ENCODE results near the gene PARD6A. TPM values are rescaled to one million over a fixed set of nuclear protein-coding genes. Genes with fewer than 3 reads are reported as not detected.

PARD6A gene
- total and polyA plus RNA-seq, 4 donors: 7.2 to 20.9 (median 14.4) TPM

- Histone ChIP-seq H3K4me1 (ENCODE audit: control insufficient read depth, insufficient read depth, low read length) (peaks cover 3% of the 10 kb centered on the region), H3K4me3 (ENCODE audit: low read depth, low read length) (no peak overlapping the region), H3K9me3 (ENCODE audit: control insufficient read depth, insufficient read depth, low read length) (no peaks in the 10 kb centered on the region), H3K27ac (ENCODE audit: low read depth, low read length) (no peak overlapping the region), H3K27me3 (ENCODE audit: control insufficient read depth, insufficient read depth, low read length) (no peaks in the 10 kb centered on the region), H3K36me3 (ENCODE audit: control insufficient read depth, insufficient read depth, low read length) (peaks cover 15% of the 10 kb centered on the region)
- WGBS (ENCODE audit: insufficient coverage): no CpG with 5 or more reads among the region's 2 CpGs
- no peak for DNase-seq (ENCODE audit: low read depth in 4 of 6, low spot score in 6 of 6)
Measured at GRCh38 chr16:67703626-67704025, 42.9 kb downstream of the PARD6A start.

- no peak overlapping the region for H3K4me3 ChIP-seq (ENCODE audit: low read depth, low read length)
- no peak for DNase-seq (ENCODE audit: low read depth in 4 of 6, low spot score in 6 of 6)
- no peak overlapping the region for H3K27ac ChIP-seq (ENCODE audit: low read depth, low read length)
- peaks cover 10% of the 10 kb centered on the region for H3K36me3 ChIP-seq (ENCODE audit: control insufficient read depth, insufficient read depth, low read length)
- no peaks in the 10 kb centered on the region for H3K9me3 ChIP-seq (ENCODE audit: control insufficient read depth, insufficient read depth, low read length)
- peaks cover 3% of the 10 kb centered on the region for H3K4me1 ChIP-seq (ENCODE audit: control insufficient read depth, insufficient read depth, low read length)
- WGBS (ENCODE audit: insufficient coverage): no CpG with 5 or more reads among the region's 5 CpGs
- no peaks in the 10 kb centered on the region for H3K27me3 ChIP-seq (ENCODE audit: control insufficient read depth, insufficient read depth, low read length)
Measured at GRCh38 chr16:67704110-67704509, 43.4 kb downstream of the PARD6A start.

GRCh38 chr16:67707210-67707609, 46.5 kb downstream of the PARD6A start:
- WGBS (ENCODE audit: insufficient coverage): no CpG with 5 or more reads among the region's 4 CpGs
- Histone ChIP-seq H3K9me3 (ENCODE audit: control insufficient read depth, insufficient read depth, low read length) (no peaks in the 10 kb centered on the region), H3K4me1 (ENCODE audit: control insufficient read depth, insufficient read depth, low read length) (peaks cover 3% of the 10 kb centered on the region), H3K36me3 (ENCODE audit: control insufficient read depth, insufficient read depth, low read length) (peaks cover 2% of the 10 kb centered on the region), H3K27ac (ENCODE audit: low read depth, low read length) (no peak overlapping the region), H3K4me3 (ENCODE audit: low read depth, low read length) (no peak overlapping the region), H3K27me3 (ENCODE audit: control insufficient read depth, insufficient read depth, low read length) (no peaks in the 10 kb centered on the region)
- DNase-seq (ENCODE audit: low read depth in 4 of 6, low spot score in 6 of 6): no peak

GRCh38 chr16:67707790-67708189, 47.0 kb downstream of the PARD6A start:
- Histone ChIP-seq H3K27me3 (ENCODE audit: control insufficient read depth, insufficient read depth, low read length) (no peaks in the 10 kb centered on the region), H3K4me1 (ENCODE audit: control insufficient read depth, insufficient read depth, low read length) (peaks cover 3% of the 10 kb centered on the region), H3K36me3 (ENCODE audit: control insufficient read depth, insufficient read depth, low read length) (peaks cover 2% of the 10 kb centered on the region), H3K4me3 (ENCODE audit: low read depth, low read length) (no peak overlapping the region), H3K27ac (ENCODE audit: low read depth, low read length) (no peak overlapping the region), H3K9me3 (ENCODE audit: control insufficient read depth, insufficient read depth, low read length) (no peaks in the 10 kb centered on the region)
- WGBS (ENCODE audit: insufficient coverage): no CpG with 5 or more reads among the region's 5 CpGs
- DNase-seq (ENCODE audit: low read depth in 4 of 6, low spot score in 6 of 6): no peak

DNA sequence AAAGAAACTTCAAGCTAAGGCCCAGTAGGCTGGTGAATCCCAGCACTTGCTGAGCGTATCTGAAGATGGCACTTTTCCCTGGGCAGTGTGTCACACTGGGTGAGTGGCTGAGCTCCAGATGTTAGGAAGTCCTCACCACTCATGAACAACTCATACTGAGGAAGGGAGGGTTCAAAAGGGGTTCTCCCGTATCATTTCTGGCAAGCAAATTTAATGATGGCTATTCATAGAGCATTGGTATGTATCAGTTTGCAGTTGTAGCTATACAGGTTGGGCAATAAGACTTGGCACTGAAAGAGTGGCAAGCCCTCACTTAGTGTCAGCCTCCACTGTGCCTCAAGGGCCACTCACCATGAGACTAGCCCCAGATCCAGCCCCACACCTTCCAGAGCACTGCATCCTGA, 47.6 kb downstream of the PARD6A start:
- Histone ChIP-seq H3K4me1 (ENCODE audit: control insufficient read depth, insufficient read depth, low read length) (peaks cover 3% of the 10 kb centered on the region), H3K9me3 (ENCODE audit: control insufficient read depth, insufficient read depth, low read length) (no peaks in the 10 kb centered on the region), H3K36me3 (ENCODE audit: control insufficient read depth, insufficient read depth, low read length) (peaks cover 2% of the 10 kb centered on the region), H3K27ac (ENCODE audit: low read depth, low read length) (no peak overlapping the region), H3K4me3 (ENCODE audit: low read depth, low read length) (no peak overlapping the region), H3K27me3 (ENCODE audit: control insufficient read depth, insufficient read depth, low read length) (no peaks in the 10 kb centered on the region)
- no peak for DNase-seq (ENCODE audit: low read depth in 4 of 6, low spot score in 6 of 6)
- 100% methylated on average over 1 of the region's 2 CpGs for WGBS (ENCODE audit: insufficient coverage)

GRCh38 chr16:67709050-67709449, 48.3 kb downstream of the PARD6A start:
- Histone ChIP-seq H3K9me3 (ENCODE audit: control insufficient read depth, insufficient read depth, low read length) (no peaks in the 10 kb centered on the region), H3K27ac (ENCODE audit: low read depth, low read length) (no peak overlapping the region), H3K27me3 (ENCODE audit: control insufficient read depth, insufficient read depth, low read length) (no peaks in the 10 kb centered on the region), H3K4me1 (ENCODE audit: control insufficient read depth, insufficient read depth, low read length) (peaks cover 3% of the 10 kb centered on the region), H3K4me3 (ENCODE audit: low read depth, low read length) (no peak overlapping the region), H3K36me3 (ENCODE audit: control insufficient read depth, insufficient read depth, low read length) (peaks cover 2% of the 10 kb centered on the region)
- no peak for DNase-seq (ENCODE audit: low read depth in 4 of 6, low spot score in 6 of 6)
- WGBS (ENCODE audit: insufficient coverage): no CpG with 5 or more reads among the region's 1 CpG

- Histone ChIP-seq H3K27ac (ENCODE audit: low read depth, low read length) (no peak overlapping the region), H3K9me3 (ENCODE audit: control insufficient read depth, insufficient read depth, low read length) (no peaks in the 10 kb centered on the region), H3K4me3 (ENCODE audit: low read depth, low read length) (no peak overlapping the region), H3K36me3 (ENCODE audit: control insufficient read depth, insufficient read depth, low read length) (peaks cover 2% of the 10 kb centered on the region), H3K27me3 (ENCODE audit: control insufficient read depth, insufficient read depth, low read length) (no peaks in the 10 kb centered on the region), H3K4me1 (ENCODE audit: control insufficient read depth, insufficient read depth, low read length) (no peaks in the 10 kb centered on the region)
- 85% methylated on average over 4 of the region's 6 CpGs for WGBS (ENCODE audit: insufficient coverage)
- DNase-seq (ENCODE audit: low read depth in 4 of 6, low spot score in 6 of 6): no peak
Measured at GRCh38 chr16:67710607-67711006, 49.8 kb downstream of the PARD6A start.

Other genes starting within 250 kb of the PARD6A start
- 10 to 100 TPM in 1 of 2 donors, 1 to 10 TPM in 1; 3.5 to 12.6 TPM for gene ZDHHC1, start 244.5 kb upstream of the PARD6A start, total RNA-seq
- gene ZDHHC1, start 244.5 kb upstream of the PARD6A start, polyA plus RNA-seq (ENCODE audit: insufficient read length in 2 of 2): 10 to 100 TPM; 14.7 to 18.7 TPM
- 1 to 10 TPM; 3.0 to 4.6 TPM for gene HSD11B2, start 229.8 kb upstream of the PARD6A start, total RNA-seq
- gene HSD11B2, start 229.8 kb upstream of the PARD6A start, polyA plus RNA-seq (ENCODE audit: insufficient read length in 2 of 2): 1 to 10 TPM; 5.7 to 9.3 TPM
- 100 to 1,000 TPM in 1 of 2 donors, 10 to 100 TPM in 1; 97.3 to 113 TPM for gene ATP6V0D1, start 179.8 kb upstream of the PARD6A start, total RNA-seq
- 100 to 1,000 TPM; 174 to 177 TPM for gene ATP6V0D1, start 179.8 kb upstream of the PARD6A start, polyA plus RNA-seq (ENCODE audit: insufficient read length in 2 of 2)
- not detected for gene AGRP, start 177.4 kb upstream of the PARD6A start, total RNA-seq
- gene AGRP, start 177.4 kb upstream of the PARD6A start, polyA plus RNA-seq (ENCODE audit: insufficient read length in 2 of 2): under 1 TPM; 0.35 to 0.56 TPM
- gene RIPOR1, start 132.1 kb upstream of the PARD6A start, total RNA-seq: 10 to 100 TPM; 33.1 to 46.3 TPM
- 100 to 1,000 TPM in 1 of 2 donors, 10 to 100 TPM in 1; 80.3 to 105 TPM for gene RIPOR1, start 132.1 kb upstream of the PARD6A start, polyA plus RNA-seq (ENCODE audit: insufficient read length in 2 of 2)
- 10 to 100 TPM; 39.7 to 44.0 TPM for gene CTCF, start 98.4 kb upstream of the PARD6A start, total RNA-seq
- gene CTCF, start 98.4 kb upstream of the PARD6A start, polyA plus RNA-seq (ENCODE audit: insufficient read length in 2 of 2): 10 to 100 TPM; 59.2 to 65.1 TPM
- gene CARMIL2, start 15.8 kb upstream of the PARD6A start, total RNA-seq: 1 to 10 TPM; 2.0 to 3.4 TPM
- 10 to 100 TPM; 37.6 to 40.0 TPM for gene CARMIL2, start 15.8 kb upstream of the PARD6A start, polyA plus RNA-seq (ENCODE audit: insufficient read length in 2 of 2)
- 10 to 100 TPM; 15.8 to 23.9 TPM for gene ACD, start 700 bp upstream of the PARD6A start, total RNA-seq
- gene ACD, start 700 bp upstream of the PARD6A start, polyA plus RNA-seq (ENCODE audit: insufficient read length in 2 of 2): 10 to 100 TPM; 39.7 to 49.3 TPM
- gene ENKD1, start 5.8 kb downstream of the PARD6A start, total RNA-seq: 10 to 100 TPM in 1 of 2 donors, 1 to 10 TPM in 1; 9.5 to 29.4 TPM
- 10 to 100 TPM; 28.9 to 30.2 TPM for gene ENKD1, start 5.8 kb downstream of the PARD6A start, polyA plus RNA-seq (ENCODE audit: insufficient read length in 2 of 2)
- gene C16orf86, start 5.9 kb downstream of the PARD6A start, total RNA-seq: 1 to 10 TPM; 2.8 to 6.9 TPM
- gene C16orf86, start 5.9 kb downstream of the PARD6A start, polyA plus RNA-seq (ENCODE audit: insufficient read length in 2 of 2): 1 to 10 TPM; 4.2 to 6.2 TPM
- gene GFOD2, start 58.4 kb downstream of the PARD6A start, total RNA-seq: 10 to 100 TPM; 26.1 to 26.8 TPM
- 10 to 100 TPM; 48.0 to 56.0 TPM for gene GFOD2, start 58.4 kb downstream of the PARD6A start, polyA plus RNA-seq (ENCODE audit: insufficient read length in 2 of 2)
- gene RANBP10, start 145.6 kb downstream of the PARD6A start, total RNA-seq: 1 to 10 TPM; 6.7 to 8.2 TPM
- gene RANBP10, start 145.6 kb downstream of the PARD6A start, polyA plus RNA-seq (ENCODE audit: insufficient read length in 2 of 2): 10 to 100 TPM; 15.9 to 25.6 TPM
- gene TSNAXIP1, start 145.9 kb downstream of the PARD6A start, total RNA-seq: 10 to 100 TPM in 1 of 2 donors, 1 to 10 TPM in 1; 4.3 to 11.7 TPM
- gene TSNAXIP1, start 145.9 kb downstream of the PARD6A start, polyA plus RNA-seq (ENCODE audit: insufficient read length in 2 of 2): 10 to 100 TPM; 14.9 to 20.0 TPM
- 10 to 100 TPM; 22.4 to 39.7 TPM for gene THAP11, start 181.4 kb downstream of the PARD6A start, total RNA-seq
- gene THAP11, start 181.4 kb downstream of the PARD6A start, polyA plus RNA-seq (ENCODE audit: insufficient read length in 2 of 2): 10 to 100 TPM; 31.3 to 34.9 TPM
- 10 to 100 TPM; 47.7 to 82.6 TPM for gene NUTF2, start 186.0 kb downstream of the PARD6A start, total RNA-seq
- gene NUTF2, start 186.0 kb downstream of the PARD6A start, polyA plus RNA-seq (ENCODE audit: insufficient read length in 2 of 2): 100 to 1,000 TPM; 138 to 150 TPM
- 10 to 100 TPM; 22.1 to 50.8 TPM for gene CENPT, start 186.7 kb downstream of the PARD6A start, total RNA-seq
- gene CENPT, start 186.7 kb downstream of the PARD6A start, polyA plus RNA-seq (ENCODE audit: insufficient read length in 2 of 2): 10 to 100 TPM; 60.0 to 79.2 TPM
- 10 to 100 TPM; 40.8 to 46.7 TPM for gene EDC4, start 212.1 kb downstream of the PARD6A start, total RNA-seq
- 10 to 100 TPM; 92.0 to 97.9 TPM for gene EDC4, start 212.1 kb downstream of the PARD6A start, polyA plus RNA-seq (ENCODE audit: insufficient read length in 2 of 2)
- gene NRN1L, start 223.9 kb downstream of the PARD6A start, total RNA-seq: 1 to 10 TPM in 1 of 2 donors, under 1 TPM in 1; 0.89 to 2.5 TPM
- 1 to 10 TPM; 1.4 to 1.6 TPM for gene NRN1L, start 223.9 kb downstream of the PARD6A start, polyA plus RNA-seq (ENCODE audit: insufficient read length in 2 of 2)
- gene PSKH1, start 232.3 kb downstream of the PARD6A start, total RNA-seq: 10 to 100 TPM in 1 of 2 donors, 1 to 10 TPM in 1; 8.7 to 18.3 TPM
- gene PSKH1, start 232.3 kb downstream of the PARD6A start, polyA plus RNA-seq (ENCODE audit: insufficient read length in 2 of 2): 10 to 100 TPM; 31.7 TPM